Neural progenitor cell (in vitro differentiated cells): Measurements from ENCODE around the gene NINL. TPM values are rescaled to one million over a fixed set of nuclear protein-coding genes. Genes with fewer than 3 reads are reported as not detected.

Experiments
- DNase-seq: peaks from one replicate; pipeline ENCODE4 v3.0.0-alpha.2; 2016; ENCODE audit warnings: low spot score
- H2AFZ ChIP-seq: fragments of 200-600 bp; sonication (generic); replicated peaks from 2 replicates; pipeline ENCODE4 v1.6.1; 2016; ENCODE audit warnings: antibody characterized with exemption
- H3F3A ChIP-seq: fragments of 200-600 bp; sonication (generic); 2 replicates; pipeline ENCODE4 v1.6.1; 2016; ENCODE audit warnings: antibody characterized with exemption, low read depth
- H3K27ac ChIP-seq: fragments of 200-600 bp; sonication (generic); 2 replicates; pipeline ENCODE4 v1.5.1; 2016; ENCODE audit warnings: mild to moderate bottlenecking
- H3K27me3 ChIP-seq: fragments of 200-600 bp; sonication (generic); 2 replicates; pipeline ENCODE4 v1.6.1; 2016; ENCODE audit warnings: mild to moderate bottlenecking, moderate library complexity
- H3K36me3 ChIP-seq: fragments of 200-600 bp; sonication (generic); 2 replicates; pipeline ENCODE4 v1.5.1; 2016
- H3K4me1 ChIP-seq: fragments of 200-600 bp; sonication (generic); 2 replicates; pipeline ENCODE4 v1.6.1; 2016; ENCODE audit warnings: mixed run types
- H3K4me2 ChIP-seq: fragments of 200-600 bp; sonication (generic); 2 replicates; pipeline ENCODE4 v1.6.1; 2016
- H3K4me3 ChIP-seq: fragments of 200-600 bp; sonication (generic); 2 replicates; pipeline ENCODE4 v1.5.1; 2016
- H3K79me2 ChIP-seq: fragments of 200-600 bp; sonication (generic); 2 replicates; pipeline ENCODE4 v1.6.1; 2016; ENCODE audit warnings: low read depth
- H3K9ac ChIP-seq: fragments of 200-600 bp; sonication (generic); 2 replicates; pipeline ENCODE4 v1.6.1; 2016
- H3K9me3 ChIP-seq: fragments of 200-600 bp; sonication (generic); 2 replicates; pipeline ENCODE4 v1.5.1; 2016; ENCODE audit warnings: low read depth
- H4K20me1 ChIP-seq: fragments of 200-600 bp; sonication (generic); 2 replicates; pipeline ENCODE4 v1.6.1; 2016; ENCODE audit warnings: low read depth
- H3K27ac Mint-ChIP-seq: 3 replicates; pipeline ENCODE4 v1.8.0; 2021; ENCODE audit warnings: mixed read lengths
- H3K27me3 Mint-ChIP-seq: 2 replicates; pipeline ENCODE4 v1.8.0; 2022; ENCODE audit warnings: low read depth, mild to moderate bottlenecking, inconsistent platforms, moderate library complexity, mixed read lengths; ENCODE audit not compliant: insufficient read depth
- H3K36me3 Mint-ChIP-seq: 3 replicates; pipeline ENCODE4 v1.8.0; 2021; ENCODE audit warnings: mixed read lengths
- H3K4me1 Mint-ChIP-seq: 3 replicates; pipeline ENCODE4 v1.8.0; 2021; ENCODE audit warnings: mixed read lengths
- H3K4me3 Mint-ChIP-seq: 3 replicates; pipeline ENCODE4 v1.8.0; 2021; ENCODE audit warnings: mild to moderate bottlenecking, moderate library complexity, mixed read lengths
- H3K9me3 Mint-ChIP-seq: 3 replicates; pipeline ENCODE4 v1.8.0; 2020; ENCODE audit warnings: mixed read lengths
- EZH2 ChIP-seq: fragments of 200-600 bp; sonication (generic); IDR thresholded peaks from 2 replicates; pipeline ENCODE4 v1.6.1; 2017; ENCODE audit warnings: antibody characterized with exemption, mild to moderate bottlenecking, moderate library complexity
- EZH2phosphoT487 ChIP-seq: fragments of 200-600 bp; sonication (generic); IDR thresholded peaks from 2 replicates; pipeline ENCODE4 v1.6.1; 2017; ENCODE audit warnings: antibody characterized with exemption
- total RNA-seq: library from RNA; depleted of rRNA; stranded (reverse); fragments of >200 nt; gene quantifications from 2 replicates; pipeline ENCODE4 v1.2.3, GENCODE V29; 2015; ENCODE audit warnings: low replicate concordance
- TF ChIP-seq, protein P1 (sequence below): fragments of 200-600 bp; sonication (generic); IDR thresholded peaks from 2 replicates; pipeline ENCODE4 v1.5.1; 2017; ENCODE audit warnings: antibody characterized with exemption, mild to moderate bottlenecking

Gene NINL
- total RNA-seq, 1 donor from 2014 or later: 21.5 TPM

DNA sequence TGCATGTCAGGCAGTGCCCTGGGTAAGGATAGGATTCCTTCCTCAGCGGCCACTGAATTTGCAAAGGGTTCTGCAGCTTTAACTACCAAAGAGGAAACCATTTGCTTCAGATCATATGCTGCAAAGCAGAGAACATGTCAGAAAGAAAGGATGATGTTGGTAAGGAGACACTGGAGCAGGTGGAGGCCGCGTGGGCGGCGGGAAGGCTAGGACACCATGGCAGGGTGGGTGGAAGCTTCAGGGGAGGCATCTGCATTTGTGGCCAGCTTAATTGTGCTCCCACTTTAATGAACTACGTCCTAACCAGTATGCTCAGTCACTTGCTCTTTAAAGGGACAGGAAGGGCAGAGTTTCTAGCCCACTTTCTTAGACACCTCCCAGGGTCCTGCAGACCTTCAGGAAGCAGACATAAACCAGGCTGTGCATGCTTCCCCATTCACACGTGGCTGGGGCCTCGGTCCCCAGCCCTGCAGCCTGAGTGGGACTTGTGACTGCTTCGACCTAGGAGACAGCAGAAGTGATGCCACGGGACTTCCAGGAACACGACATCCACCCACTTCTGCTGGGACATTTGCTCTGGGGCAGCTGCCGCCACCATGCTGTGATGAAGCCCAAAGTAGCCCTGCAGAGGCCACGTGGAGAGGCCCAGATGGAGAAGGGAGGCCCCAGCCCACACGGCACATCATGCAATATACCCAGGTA lies 101.7 kb downstream of the NINL start:
- Mint-ChIP-seq H3K36me3 (peaks cover 19% of the 10 kb centered on the region), H3K4me1 (no peaks in the 10 kb centered on the region), H3K4me3 (no peak overlapping the region), H3K9me3 (no peaks in the 10 kb centered on the region), H3K27ac (no peak overlapping the region), H3K27me3 (peaks cover 2% of the 10 kb centered on the region)
- no peaks in the 10 kb centered on the region for H3K27me3 ChIP-seq
- no peaks in the 10 kb centered on the region for H3K4me1 ChIP-seq
- DNase-seq: no peak
- H3K9ac ChIP-seq: no peak overlapping the region
- H4K20me1 ChIP-seq: no peaks in the 10 kb centered on the region
- no peaks in the 10 kb centered on the region for H3K36me3 ChIP-seq
- no peaks in the 10 kb centered on the region for H3F3A ChIP-seq
- H2AFZ ChIP-seq: no peak overlapping the region
- TF ChIP-seq, protein P1, sequence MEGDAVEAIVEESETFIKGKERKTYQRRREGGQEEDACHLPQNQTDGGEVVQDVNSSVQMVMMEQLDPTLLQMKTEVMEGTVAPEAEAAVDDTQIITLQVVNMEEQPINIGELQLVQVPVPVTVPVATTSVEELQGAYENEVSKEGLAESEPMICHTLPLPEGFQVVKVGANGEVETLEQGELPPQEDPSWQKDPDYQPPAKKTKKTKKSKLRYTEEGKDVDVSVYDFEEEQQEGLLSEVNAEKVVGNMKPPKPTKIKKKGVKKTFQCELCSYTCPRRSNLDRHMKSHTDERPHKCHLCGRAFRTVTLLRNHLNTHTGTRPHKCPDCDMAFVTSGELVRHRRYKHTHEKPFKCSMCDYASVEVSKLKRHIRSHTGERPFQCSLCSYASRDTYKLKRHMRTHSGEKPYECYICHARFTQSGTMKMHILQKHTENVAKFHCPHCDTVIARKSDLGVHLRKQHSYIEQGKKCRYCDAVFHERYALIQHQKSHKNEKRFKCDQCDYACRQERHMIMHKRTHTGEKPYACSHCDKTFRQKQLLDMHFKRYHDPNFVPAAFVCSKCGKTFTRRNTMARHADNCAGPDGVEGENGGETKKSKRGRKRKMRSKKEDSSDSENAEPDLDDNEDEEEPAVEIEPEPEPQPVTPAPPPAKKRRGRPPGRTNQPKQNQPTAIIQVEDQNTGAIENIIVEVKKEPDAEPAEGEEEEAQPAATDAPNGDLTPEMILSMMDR: no peak
- TF ChIP-seq EZH2phosphoT487: no peak
- no peak for TF ChIP-seq EZH2
- no peak overlapping the region for H3K27ac ChIP-seq
- no peaks in the 10 kb centered on the region for H3K9me3 ChIP-seq
- H3K4me2 ChIP-seq: no peak overlapping the region
- H3K79me2 ChIP-seq: no peaks in the 10 kb centered on the region
- no peak overlapping the region for H3K4me3 ChIP-seq

DNA sequence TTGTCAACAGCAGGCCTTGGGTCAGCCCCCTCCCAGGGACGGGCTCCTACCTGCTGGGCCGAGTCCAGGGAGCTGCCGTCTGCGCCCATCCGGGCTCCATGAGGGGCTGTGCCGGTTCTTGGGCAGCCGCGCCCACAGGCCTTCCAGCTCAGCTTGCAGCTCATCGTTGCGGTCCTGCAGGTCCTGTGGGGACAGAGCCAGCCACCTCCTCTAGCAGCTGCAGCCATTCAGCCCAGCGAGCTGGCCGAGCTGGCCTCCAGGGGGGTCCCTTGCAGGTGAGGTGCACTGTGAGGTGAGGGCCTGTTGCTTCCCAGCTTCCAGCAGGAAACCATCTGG lies 103.4 kb downstream of the NINL start:
- no peaks in the 10 kb centered on the region for H4K20me1 ChIP-seq
- no peak overlapping the region for H3K9ac ChIP-seq
- H3F3A ChIP-seq: no peaks in the 10 kb centered on the region
- no peak overlapping the region for H2AFZ ChIP-seq
- TF ChIP-seq EZH2phosphoT487: no peak
- TF ChIP-seq, protein P1: no peak
- no peak for TF ChIP-seq EZH2
- no peaks in the 10 kb centered on the region for H3K4me1 ChIP-seq
- no peaks in the 10 kb centered on the region for H3K9me3 ChIP-seq
- no peak overlapping the region for H3K27ac Mint-ChIP-seq
- no peak overlapping the region for H3K4me3 Mint-ChIP-seq
- H3K4me3 ChIP-seq: no peak overlapping the region
- H3K27me3 Mint-ChIP-seq: peaks cover 2% of the 10 kb centered on the region
- peaks cover 21% of the 10 kb centered on the region for H3K36me3 Mint-ChIP-seq
- no peaks in the 10 kb centered on the region for H3K36me3 ChIP-seq
- H3K9me3 Mint-ChIP-seq: no peaks in the 10 kb centered on the region
- no peak overlapping the region for H3K4me2 ChIP-seq
- no peaks in the 10 kb centered on the region for H3K27me3 ChIP-seq
- H3K4me1 Mint-ChIP-seq: no peaks in the 10 kb centered on the region
- DNase-seq: no peak
- no peak overlapping the region for H3K27ac ChIP-seq
- H3K79me2 ChIP-seq: no peaks in the 10 kb centered on the region

DNA sequence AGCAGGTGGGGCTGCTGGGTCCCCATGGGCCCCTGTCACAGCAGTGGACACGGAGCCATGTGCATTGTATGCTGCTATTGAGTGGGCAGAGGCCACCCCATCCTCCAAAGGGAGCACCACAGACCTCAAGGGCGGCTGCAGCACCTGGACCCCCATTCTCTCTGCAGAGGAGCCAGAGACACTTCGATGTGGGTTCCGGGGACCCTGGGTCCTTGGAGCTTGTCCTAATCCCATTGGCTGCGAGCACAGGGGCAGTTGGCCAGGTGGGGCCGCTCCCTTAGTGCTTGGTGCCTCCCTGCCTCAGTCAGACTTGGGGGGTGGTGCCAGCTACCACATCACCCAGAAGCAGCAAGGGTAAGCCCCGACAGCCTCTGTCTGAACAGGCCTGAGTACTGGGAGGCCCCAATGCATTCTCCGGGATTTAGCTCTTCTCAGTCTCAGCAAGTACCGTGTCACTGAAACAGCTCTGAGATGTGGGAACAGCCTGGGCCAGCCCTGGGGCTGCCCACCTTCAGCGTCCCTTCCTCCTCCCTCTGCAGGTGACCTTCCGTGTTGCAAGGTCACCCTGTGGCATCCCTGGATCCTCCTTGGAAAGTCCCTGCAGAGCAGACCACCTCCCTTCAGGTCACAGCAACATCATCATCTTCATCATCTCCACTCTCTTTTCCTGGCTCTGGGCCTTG lies 104.0 kb downstream of the NINL start:
- Histone ChIP-seq H2AFZ (no peak overlapping the region), H3K4me2 (no peak overlapping the region), H3K9me3 (no peaks in the 10 kb centered on the region), H3F3A (no peaks in the 10 kb centered on the region), H3K4me3 (no peak overlapping the region), H3K36me3 (no peaks in the 10 kb centered on the region), H4K20me1 (no peaks in the 10 kb centered on the region), H3K27me3 (no peaks in the 10 kb centered on the region), H3K79me2 (no peaks in the 10 kb centered on the region), H3K9ac (no peak overlapping the region), H3K4me1 (no peaks in the 10 kb centered on the region), H3K27ac (no peak overlapping the region)
- peak overlapping the region; percentile 69 for H3K27ac Mint-ChIP-seq
- no peaks in the 10 kb centered on the region for H3K9me3 Mint-ChIP-seq
- peaks cover 2% of the 10 kb centered on the region for H3K27me3 Mint-ChIP-seq
- no peak overlapping the region for H3K4me3 Mint-ChIP-seq
- H3K4me1 Mint-ChIP-seq: no peaks in the 10 kb centered on the region
- H3K36me3 Mint-ChIP-seq: peaks cover 21% of the 10 kb centered on the region
- DNase-seq: no peak
- no peak for TF ChIP-seq EZH2
- no peak for TF ChIP-seq EZH2phosphoT487

DNA sequence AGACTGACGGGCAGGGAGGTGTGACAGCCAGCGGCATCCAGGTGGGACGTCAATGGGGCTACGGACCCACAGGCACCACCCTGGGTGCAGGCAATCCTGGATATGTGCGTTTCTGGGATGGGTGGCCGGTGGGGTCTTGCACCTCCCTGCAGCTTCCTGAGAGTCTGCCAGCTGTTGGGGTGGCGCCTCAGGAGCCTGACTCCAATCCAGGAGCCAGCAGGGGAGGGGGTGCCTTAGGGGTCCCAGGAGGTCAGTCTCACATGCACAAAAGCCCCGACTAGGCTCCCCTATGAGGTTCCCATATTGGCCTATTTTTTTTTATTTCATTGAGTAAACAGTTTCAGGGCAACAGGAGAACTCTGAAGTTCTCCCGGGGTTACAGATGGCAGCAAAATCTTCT lies 104.5 kb downstream of the NINL start:
- H3K27ac Mint-ChIP-seq: no peak overlapping the region
- Histone ChIP-seq H4K20me1 (no peaks in the 10 kb centered on the region), H3K79me2 (no peaks in the 10 kb centered on the region), H3F3A (no peaks in the 10 kb centered on the region), H3K9ac (no peak overlapping the region), H3K9me3 (no peaks in the 10 kb centered on the region), H2AFZ (no peak overlapping the region), H3K27me3 (no peaks in the 10 kb centered on the region), H3K4me1 (no peaks in the 10 kb centered on the region), H3K4me3 (no peak overlapping the region), H3K36me3 (no peaks in the 10 kb centered on the region), H3K27ac (no peak overlapping the region), H3K4me2 (no peak overlapping the region)
- no peaks in the 10 kb centered on the region for H3K4me1 Mint-ChIP-seq
- no peaks in the 10 kb centered on the region for H3K9me3 Mint-ChIP-seq
- peaks cover 24% of the 10 kb centered on the region for H3K36me3 Mint-ChIP-seq
- no peak overlapping the region for H3K4me3 Mint-ChIP-seq
- TF ChIP-seq, protein P1: no peak
- TF ChIP-seq EZH2 (no peak), EZH2phosphoT487 (no peak)
- H3K27me3 Mint-ChIP-seq: peaks cover 2% of the 10 kb centered on the region
- no peak for DNase-seq
